ENCODE data around the gene FUT8. TPM values are rescaled to one million over a fixed set of nuclear protein-coding genes. Genes with fewer than 3 reads are reported as not detected.
"Not testable (repeated sequence)": the region's sequence is repeated elsewhere in the genome, so short reads cannot be mapped to it uniquely, and the experiment has no call there.

The FUT8 gene
- total and polyA plus RNA-seq, 2 experiments from 2014 or later = 26.6 to 67.5 TPM

DNA sequence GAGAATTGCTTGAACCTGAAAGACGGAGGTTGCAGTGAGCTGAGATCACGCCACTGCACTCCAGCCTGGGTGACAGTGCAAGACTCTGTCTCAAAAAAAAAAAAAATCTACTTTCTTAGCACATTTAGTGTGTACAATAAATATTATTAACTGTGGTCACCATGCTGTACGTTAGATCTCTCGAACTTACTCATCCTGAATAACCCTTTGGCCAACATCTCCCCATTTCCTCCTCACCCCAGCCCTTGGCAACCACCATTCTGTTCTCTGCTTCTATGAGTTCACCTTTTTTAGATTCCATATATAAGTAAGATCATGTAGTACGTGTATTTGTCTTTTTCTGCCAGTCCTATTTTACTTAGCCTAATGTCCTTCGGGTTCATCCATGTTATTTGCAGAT lies 13.4 kb downstream of the FUT8 start:
- no peak overlapping the region for H3K4me3 ChIP-seq
- no peak overlapping the region for H3K27ac ChIP-seq
- H3K4me2 ChIP-seq = no peak overlapping the region
- H3K9me2 ChIP-seq (replicated peaks; ENCODE audit: insufficient read depth) = no peaks in the 10 kb centered on the region
- DNase-seq (ENCODE audit: low spot score) = no peak
- H3K9me3 ChIP-seq (ENCODE audit: low read depth) = no peaks in the 10 kb centered on the region
- H2AFZ ChIP-seq = no peak overlapping the region
- peaks cover 7% of the 10 kb centered on the region for H3K4me1 ChIP-seq (ENCODE audit: insufficient read depth)
- H3K79me2 ChIP-seq = peaks cover 97% of the 10 kb centered on the region
- no peaks in the 10 kb centered on the region for H4K20me1 ChIP-seq (ENCODE audit: insufficient read depth, poor library complexity, severe bottlenecking)
- 97% methylated on average over 6 of the region's 6 CpGs for WGBS (ENCODE audit: low lambda C conversion rate, missing lambda C conversion rate)
- no peaks in the 10 kb centered on the region for H3K36me3 ChIP-seq (replicated peaks; ENCODE audit: insufficient read depth, low read depth)
- TF ChIP-seq EZH2 (IDR thresholded peaks at IDR 0.05; ENCODE audit: borderline replicate concordance) = no peak
- TF ChIP-seq EZH2phosphoT487 (IDR thresholded peaks at IDR 0.05; ENCODE audit: low read depth, severe bottlenecking, unreplicated experiment) = no peak
- TF ChIP-seq, protein P1, sequence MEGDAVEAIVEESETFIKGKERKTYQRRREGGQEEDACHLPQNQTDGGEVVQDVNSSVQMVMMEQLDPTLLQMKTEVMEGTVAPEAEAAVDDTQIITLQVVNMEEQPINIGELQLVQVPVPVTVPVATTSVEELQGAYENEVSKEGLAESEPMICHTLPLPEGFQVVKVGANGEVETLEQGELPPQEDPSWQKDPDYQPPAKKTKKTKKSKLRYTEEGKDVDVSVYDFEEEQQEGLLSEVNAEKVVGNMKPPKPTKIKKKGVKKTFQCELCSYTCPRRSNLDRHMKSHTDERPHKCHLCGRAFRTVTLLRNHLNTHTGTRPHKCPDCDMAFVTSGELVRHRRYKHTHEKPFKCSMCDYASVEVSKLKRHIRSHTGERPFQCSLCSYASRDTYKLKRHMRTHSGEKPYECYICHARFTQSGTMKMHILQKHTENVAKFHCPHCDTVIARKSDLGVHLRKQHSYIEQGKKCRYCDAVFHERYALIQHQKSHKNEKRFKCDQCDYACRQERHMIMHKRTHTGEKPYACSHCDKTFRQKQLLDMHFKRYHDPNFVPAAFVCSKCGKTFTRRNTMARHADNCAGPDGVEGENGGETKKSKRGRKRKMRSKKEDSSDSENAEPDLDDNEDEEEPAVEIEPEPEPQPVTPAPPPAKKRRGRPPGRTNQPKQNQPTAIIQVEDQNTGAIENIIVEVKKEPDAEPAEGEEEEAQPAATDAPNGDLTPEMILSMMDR (IDR thresholded peaks at IDR 0.05; ENCODE audit: poor library complexity) = no peak
- H3K27me3 ChIP-seq = no peaks in the 10 kb centered on the region

DNA sequence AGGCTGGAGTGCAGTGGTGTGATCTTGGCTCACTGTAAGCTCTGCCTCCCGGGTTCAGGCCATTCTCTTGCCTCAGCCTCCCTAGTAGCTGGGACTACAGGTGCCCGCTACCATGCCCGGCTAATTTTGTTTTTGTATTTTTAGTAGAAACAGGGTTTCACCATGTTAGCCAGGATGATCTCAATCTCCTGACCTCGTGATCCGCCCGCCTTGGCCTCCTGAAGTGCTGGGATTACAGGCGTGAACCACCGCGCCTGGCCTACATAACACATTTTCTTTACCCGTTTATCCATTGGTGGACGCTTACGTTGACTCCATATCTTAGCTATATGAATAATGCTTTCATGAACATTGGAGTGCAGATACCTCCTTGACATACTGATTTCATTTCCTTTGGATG lies 14.4 kb downstream of the FUT8 start:
- peaks cover 93% of the 10 kb centered on the region for H3K79me2 ChIP-seq

DNA sequence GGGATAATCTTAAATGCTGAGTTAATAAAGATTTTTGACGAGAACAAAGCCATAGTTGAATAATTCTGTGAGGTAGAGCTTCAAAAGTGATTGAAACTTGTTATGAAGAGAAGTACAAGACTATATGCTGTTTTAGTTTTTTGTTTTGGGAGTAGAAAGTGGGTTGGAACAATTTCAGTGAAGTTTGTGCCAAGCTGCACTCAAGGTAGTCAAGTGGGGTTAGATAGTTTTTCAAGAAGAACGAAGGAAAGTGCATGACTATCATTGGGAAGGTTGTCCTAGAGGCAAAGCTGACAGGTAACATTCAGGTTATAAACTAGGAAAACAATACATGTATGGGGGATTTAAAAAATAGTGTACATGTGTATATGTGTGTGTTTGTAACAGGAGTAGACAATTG lies 16.2 kb downstream of the FUT8 start:
- Histone ChIP-seq H4K20me1 (ENCODE audit: insufficient read depth, poor library complexity, severe bottlenecking) (no peaks in the 10 kb centered on the region), H3K27me3 (no peaks in the 10 kb centered on the region), H3K4me1 (ENCODE audit: insufficient read depth) (no peaks in the 10 kb centered on the region), H3K4me2 (no peak overlapping the region), H2AFZ (no peak overlapping the region), H3K79me2 (peaks cover 90% of the 10 kb centered on the region), H3K4me3 (no peak overlapping the region), H3K9me3 (ENCODE audit: low read depth) (no peaks in the 10 kb centered on the region), H3K27ac (no peak overlapping the region), H3K9me2 (replicated peaks; ENCODE audit: insufficient read depth) (no peaks in the 10 kb centered on the region), H3K36me3 (replicated peaks; ENCODE audit: insufficient read depth, low read depth) (no peaks in the 10 kb centered on the region)
- no peak for DNase-seq (ENCODE audit: low spot score)
- 95% methylated on average over 2 of the region's 2 CpGs for WGBS (ENCODE audit: low lambda C conversion rate, missing lambda C conversion rate)
- TF ChIP-seq EZH2phosphoT487 (IDR thresholded peaks at IDR 0.05; ENCODE audit: low read depth, severe bottlenecking, unreplicated experiment) (no peak), EZH2 (IDR thresholded peaks at IDR 0.05; ENCODE audit: borderline replicate concordance) (no peak)
- TF ChIP-seq, protein P1 (IDR thresholded peaks at IDR 0.05; ENCODE audit: poor library complexity) = no peak

More for the DNA sequence above, 14.4 kb downstream of the FUT8 start:
- H3K9me3 ChIP-seq (ENCODE audit: low read depth); H3K9me2 ChIP-seq (replicated peaks; ENCODE audit: insufficient read depth); H3K4me3 ChIP-seq; H3K27ac ChIP-seq; DNase-seq (ENCODE audit: low spot score); H3K27me3 ChIP-seq; H2AFZ ChIP-seq; H3K4me1 ChIP-seq (ENCODE audit: insufficient read depth); H3K4me2 ChIP-seq; H4K20me1 ChIP-seq (ENCODE audit: insufficient read depth, poor library complexity, severe bottlenecking); H3K36me3 ChIP-seq (replicated peaks; ENCODE audit: insufficient read depth, low read depth): not testable (repeated sequence)
- WGBS (ENCODE audit: low lambda C conversion rate, missing lambda C conversion rate) = 96% methylated on average over 12 of the region's 12 CpGs

GRCh38 chr14:65429757-65430156 lies 17.2 kb downstream of the FUT8 start:
- Histone ChIP-seq H3K9me2 (replicated peaks; ENCODE audit: insufficient read depth) (no peaks in the 10 kb centered on the region), H3K36me3 (replicated peaks; ENCODE audit: insufficient read depth, low read depth) (no peaks in the 10 kb centered on the region), H3K4me2 (no peak overlapping the region), H3K4me3 (no peak overlapping the region), H3K79me2 (peaks cover 81% of the 10 kb centered on the region), H4K20me1 (ENCODE audit: insufficient read depth, poor library complexity, severe bottlenecking) (no peaks in the 10 kb centered on the region), H3K27me3 (no peaks in the 10 kb centered on the region), H3K9me3 (ENCODE audit: low read depth) (no peaks in the 10 kb centered on the region), H2AFZ (no peak overlapping the region), H3K27ac (no peak overlapping the region), H3K4me1 (ENCODE audit: insufficient read depth) (no peaks in the 10 kb centered on the region)
- DNase-seq (ENCODE audit: low spot score) = no peak
- TF ChIP-seq, protein P1 (IDR thresholded peaks at IDR 0.05; ENCODE audit: poor library complexity) = no peak
- 97% methylated on average over 5 of the region's 5 CpGs for WGBS (ENCODE audit: low lambda C conversion rate, missing lambda C conversion rate)

All from hepatocyte (in vitro differentiated cells).